AG10803 (cell line): ENCODE measurements around the gene SHISAL1.

ENCODE experiments used
- DNase-seq: peaks from one replicate; pipeline ENCODE4 v3.0.0; 2010; ENCODE audit warnings: low read depth
- H3K4me3 ChIP-seq: 2 replicates; pipeline ENCODE4 v1.5.1; 2011; ENCODE audit warnings: mild to moderate bottlenecking, low read length, control low read depth
- TF ChIP-seq, protein P1 (sequence below): conservative IDR thresholded peaks from 2 replicates; pipeline ENCODE4 v1.5.1; 2011; ENCODE audit warnings: mild to moderate bottlenecking, low read length, control low read depth, inconsistent platforms

SHISAL1 gene

DNA sequence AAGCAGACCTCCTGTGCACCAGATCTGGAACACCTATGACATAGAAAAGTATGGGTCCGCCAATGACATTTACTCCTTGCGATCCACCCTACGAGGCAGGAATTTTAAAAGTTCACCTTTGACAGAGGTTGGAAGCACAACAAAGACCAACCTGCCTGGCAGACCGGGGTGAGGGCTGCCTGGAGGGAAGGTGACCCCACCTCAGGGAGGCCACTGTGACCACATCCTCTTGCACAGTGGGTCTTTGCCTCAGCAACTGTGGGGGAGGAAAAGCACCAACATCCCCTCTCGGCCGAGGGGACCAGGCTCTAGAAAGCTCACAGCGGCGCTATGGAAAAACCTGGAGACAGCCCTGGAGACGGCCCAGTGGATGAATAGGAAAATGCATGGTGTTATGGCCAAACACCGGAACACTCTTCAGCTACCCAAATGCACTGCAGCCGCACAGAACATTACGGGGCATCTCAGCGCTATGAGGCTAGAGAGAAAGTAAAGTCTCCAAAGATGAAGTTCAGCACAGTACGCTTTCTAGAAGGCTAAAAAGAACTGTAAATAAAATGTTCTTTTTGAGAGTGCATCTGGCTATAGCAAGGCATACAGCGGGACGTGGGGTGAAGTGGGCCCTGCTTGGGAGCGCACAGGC, 1.8 kb upstream of the SHISAL1 start:
- no peak for DNase-seq

DNA sequence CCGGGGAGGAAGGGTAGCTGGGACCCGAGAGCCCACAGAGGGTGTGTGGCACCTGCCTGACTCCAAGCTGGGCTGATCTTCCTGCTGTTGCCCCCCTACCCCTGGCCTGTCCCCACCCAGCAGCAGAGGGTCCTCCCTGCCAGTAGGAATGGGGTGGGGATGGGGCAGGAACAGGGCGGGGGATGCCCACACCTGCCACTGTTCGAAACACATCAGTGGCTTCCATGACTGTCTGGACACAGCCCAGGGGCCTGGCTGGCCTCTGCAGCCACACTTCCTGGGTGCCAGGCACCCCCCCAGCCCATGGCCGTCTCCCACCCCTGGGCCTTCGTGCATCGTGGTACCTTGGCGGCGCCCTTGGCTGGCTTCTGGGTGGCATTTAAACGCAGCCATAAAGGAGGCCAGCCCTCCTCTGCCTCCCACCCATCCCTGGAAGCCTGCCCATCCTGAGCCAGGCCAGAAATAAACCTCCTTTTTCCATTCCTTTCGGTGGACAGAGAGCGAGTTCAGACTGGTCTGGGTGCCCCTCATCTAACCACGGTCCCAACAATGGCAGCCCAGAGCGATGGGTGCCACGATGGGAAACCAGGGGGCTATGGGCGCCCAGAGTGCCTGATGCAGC, 745 bp upstream of the SHISAL1 start:
- TF ChIP-seq, protein P1, sequence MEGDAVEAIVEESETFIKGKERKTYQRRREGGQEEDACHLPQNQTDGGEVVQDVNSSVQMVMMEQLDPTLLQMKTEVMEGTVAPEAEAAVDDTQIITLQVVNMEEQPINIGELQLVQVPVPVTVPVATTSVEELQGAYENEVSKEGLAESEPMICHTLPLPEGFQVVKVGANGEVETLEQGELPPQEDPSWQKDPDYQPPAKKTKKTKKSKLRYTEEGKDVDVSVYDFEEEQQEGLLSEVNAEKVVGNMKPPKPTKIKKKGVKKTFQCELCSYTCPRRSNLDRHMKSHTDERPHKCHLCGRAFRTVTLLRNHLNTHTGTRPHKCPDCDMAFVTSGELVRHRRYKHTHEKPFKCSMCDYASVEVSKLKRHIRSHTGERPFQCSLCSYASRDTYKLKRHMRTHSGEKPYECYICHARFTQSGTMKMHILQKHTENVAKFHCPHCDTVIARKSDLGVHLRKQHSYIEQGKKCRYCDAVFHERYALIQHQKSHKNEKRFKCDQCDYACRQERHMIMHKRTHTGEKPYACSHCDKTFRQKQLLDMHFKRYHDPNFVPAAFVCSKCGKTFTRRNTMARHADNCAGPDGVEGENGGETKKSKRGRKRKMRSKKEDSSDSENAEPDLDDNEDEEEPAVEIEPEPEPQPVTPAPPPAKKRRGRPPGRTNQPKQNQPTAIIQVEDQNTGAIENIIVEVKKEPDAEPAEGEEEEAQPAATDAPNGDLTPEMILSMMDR = no peak

More for the DNA sequence above, 1.8 kb upstream of the SHISAL1 start:
- no peak overlapping the region for H3K4me3 ChIP-seq
- TF ChIP-seq, protein P1 = no peak

DNA sequence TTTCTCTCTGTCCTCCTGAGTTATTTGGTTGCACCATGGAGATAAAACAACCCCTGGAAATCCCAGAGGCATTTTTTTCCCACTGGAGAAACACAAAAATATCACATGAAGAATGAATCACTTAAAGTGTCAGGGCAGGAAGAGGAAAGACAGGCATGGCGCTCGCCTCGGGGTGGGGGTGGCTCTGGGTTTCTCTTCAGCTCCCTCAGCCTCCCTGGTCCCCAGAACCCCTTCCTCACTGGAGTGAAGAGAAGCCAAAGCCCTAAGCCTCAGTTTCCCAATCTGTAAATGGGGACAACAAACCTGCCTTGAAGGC, 938 bp downstream of the SHISAL1 start:
- DNase-seq = peak; percentile 80

More for the DNA sequence above, 745 bp upstream of the SHISAL1 start:
- no peak overlapping the region for H3K4me3 ChIP-seq
- no peak for DNase-seq

DNA sequence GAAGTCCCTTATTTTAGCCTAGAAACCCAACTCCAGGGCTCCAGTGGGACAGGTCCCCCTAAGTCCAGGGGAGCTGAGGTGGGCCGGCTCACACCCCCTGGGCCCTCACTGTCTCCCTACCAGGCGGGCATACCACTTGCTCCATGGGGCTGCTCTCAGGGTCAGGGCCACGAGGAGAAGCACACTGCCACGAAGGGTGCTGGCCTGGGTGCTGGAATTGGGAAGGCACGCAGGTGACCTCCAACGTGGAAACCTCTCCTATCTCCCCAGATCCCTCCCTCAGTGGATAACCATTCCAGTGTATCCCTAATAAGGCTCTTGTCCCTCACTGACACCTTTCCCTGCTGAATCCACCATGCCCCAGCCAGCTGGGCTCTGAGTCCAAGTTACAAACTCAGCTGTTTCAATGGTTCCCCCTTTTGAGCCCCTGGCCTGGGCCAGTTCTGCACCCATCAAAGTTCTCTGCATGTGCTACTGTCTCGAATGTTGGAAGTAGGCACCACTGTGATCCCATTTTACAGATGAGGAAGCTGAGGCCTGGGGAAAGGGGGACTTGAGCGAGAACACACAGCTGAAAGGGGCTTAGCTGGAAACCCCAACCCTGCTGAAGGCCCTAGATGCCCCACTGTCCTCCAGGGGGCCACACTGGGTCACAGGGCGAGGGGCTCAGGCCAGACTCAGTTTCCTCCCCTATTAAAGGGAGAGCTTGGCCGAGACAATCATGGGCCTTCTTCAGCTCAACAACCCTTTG, 1.5 kb downstream of the SHISAL1 start:
- TF ChIP-seq, protein P1 = no peak
- DNase-seq = no peak
- H3K4me3 ChIP-seq = no peak overlapping the region

More for the DNA sequence above, 938 bp downstream of the SHISAL1 start:
- no peak overlapping the region for H3K4me3 ChIP-seq
- TF ChIP-seq, protein P1 = no peak

DNA sequence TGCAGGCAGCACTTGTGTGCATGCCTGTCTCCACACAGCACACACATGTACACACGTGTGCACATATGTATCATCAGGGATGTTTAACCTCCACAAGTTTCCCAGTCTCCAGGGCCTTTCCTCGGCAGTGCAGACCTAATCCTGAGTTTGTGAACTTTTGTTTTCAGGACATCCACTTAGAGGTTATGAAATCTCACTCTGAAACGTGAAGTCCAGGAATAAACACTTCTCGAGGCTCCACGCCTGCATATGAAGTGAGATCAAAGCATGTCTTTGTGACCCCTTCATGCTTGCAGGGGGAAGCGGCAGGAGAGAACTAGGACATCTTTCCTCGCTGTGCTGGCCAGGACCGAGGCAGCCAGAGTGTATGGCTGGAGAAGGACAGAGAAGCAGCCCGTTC, 3.1 kb downstream of the SHISAL1 start:
- no peak for DNase-seq
- H3K4me3 ChIP-seq = no peak overlapping the region
- TF ChIP-seq, protein P1 = no peak

DNA sequence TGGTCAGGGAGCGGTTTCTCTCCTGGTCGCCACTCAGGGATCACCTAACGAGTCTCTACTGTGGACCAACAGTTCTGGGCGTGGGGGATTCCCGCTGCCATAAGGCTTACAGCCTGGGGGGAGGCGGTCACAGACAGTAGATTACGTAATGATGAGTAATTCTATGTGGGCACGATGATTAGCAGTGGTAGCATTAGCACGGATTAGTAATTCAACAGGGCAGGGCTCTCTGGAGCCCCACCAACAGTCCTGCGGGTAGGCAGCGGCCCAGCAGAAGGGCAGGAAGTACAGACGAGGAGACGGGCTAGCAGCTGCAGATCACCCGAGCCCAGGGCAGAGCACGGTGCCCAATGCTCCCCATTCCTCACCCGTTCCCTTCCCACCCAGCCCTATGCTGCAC, 3.6 kb downstream of the SHISAL1 start:
- DNase-seq = peak; percentile 97
- TF ChIP-seq, protein P1 = no peak
- no peak overlapping the region for H3K4me3 ChIP-seq
